MM.1S (cell line): ENCODE results near the gene RAB31.

Source experiments
- EZH2phosphoT487 ChIP-seq: fragments of 300-600 bp; sonication (generic); IDR thresholded peaks from 2 replicates; pipeline ENCODE4 v1.6.1; 2018; ENCODE audit warnings: antibody characterized with exemption, low read length
- TF ChIP-seq, protein P1 (sequence below): fragments of 300-600 bp; sonication (generic); IDR thresholded peaks from 2 replicates; pipeline ENCODE4 v1.5.1; 2016; ENCODE audit warnings: antibody characterized with exemption, low read length, mixed read lengths

DNA sequence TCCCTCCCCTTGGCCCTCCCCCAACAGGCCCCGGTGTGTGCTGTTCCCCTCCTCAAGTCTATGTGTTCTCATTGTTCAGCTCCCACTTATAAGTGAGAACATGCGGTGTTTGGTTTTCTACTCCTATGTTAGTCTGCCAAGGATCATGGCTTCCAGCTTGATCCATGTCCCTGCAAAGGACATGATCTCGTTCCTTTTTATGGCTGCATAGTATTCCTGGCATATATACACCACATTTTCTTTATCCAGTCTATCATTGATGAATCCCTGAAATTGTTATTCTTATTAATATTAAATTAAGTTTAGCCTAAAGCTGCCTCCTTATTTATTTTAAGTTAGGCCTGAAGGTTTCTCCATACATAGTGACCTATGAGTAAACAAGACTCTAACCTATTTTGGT lies 18.8 kb upstream of the RAB31 start:
- TF ChIP-seq, protein P1, sequence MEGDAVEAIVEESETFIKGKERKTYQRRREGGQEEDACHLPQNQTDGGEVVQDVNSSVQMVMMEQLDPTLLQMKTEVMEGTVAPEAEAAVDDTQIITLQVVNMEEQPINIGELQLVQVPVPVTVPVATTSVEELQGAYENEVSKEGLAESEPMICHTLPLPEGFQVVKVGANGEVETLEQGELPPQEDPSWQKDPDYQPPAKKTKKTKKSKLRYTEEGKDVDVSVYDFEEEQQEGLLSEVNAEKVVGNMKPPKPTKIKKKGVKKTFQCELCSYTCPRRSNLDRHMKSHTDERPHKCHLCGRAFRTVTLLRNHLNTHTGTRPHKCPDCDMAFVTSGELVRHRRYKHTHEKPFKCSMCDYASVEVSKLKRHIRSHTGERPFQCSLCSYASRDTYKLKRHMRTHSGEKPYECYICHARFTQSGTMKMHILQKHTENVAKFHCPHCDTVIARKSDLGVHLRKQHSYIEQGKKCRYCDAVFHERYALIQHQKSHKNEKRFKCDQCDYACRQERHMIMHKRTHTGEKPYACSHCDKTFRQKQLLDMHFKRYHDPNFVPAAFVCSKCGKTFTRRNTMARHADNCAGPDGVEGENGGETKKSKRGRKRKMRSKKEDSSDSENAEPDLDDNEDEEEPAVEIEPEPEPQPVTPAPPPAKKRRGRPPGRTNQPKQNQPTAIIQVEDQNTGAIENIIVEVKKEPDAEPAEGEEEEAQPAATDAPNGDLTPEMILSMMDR, result no peak
- no peak for TF ChIP-seq EZH2phosphoT487
